ENCODE measurements around the gene RNF213. TPM values are rescaled to one million over a fixed set of nuclear protein-coding genes. Genes with fewer than 3 reads are reported as not detected.

RNF213 gene
- total RNA-seq, 1 experiment from 2014 or later: 44.5 TPM

DNA sequence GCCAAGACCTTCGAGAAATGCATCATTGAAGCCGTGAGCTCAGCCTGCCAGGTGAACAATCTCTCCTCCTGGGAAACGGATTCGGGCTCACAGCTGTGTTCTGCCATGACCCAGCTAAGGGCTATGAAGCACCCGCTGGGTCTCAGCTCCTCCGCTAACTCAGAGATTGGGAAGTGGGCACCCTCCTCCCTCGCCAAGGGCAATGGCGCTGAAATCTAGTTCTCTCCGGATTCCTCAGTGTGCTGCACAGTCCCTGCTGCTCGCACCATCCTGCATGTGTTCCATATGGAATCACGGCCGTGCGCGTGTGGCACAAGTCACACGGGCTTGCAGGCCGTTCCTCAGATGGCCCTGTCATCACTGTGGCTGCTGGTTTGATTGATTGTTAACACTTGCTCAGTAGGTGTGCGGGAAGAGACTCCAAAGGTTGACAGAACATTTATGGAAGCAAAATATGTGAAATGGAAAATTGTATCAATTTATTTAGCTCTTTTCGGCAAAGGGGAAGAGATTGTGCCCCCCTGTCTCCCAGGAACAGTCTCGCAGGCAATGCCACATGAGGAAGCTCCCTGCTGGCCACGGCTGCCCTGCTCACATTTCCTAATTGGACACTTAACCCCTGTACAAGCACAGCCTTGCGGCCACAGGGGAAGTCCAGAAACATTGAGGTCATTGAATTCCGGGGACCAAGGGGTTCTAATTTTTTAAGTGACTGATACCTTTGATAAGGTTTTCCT lies 58.8 kb downstream of the RNF213 start:
- Histone ChIP-seq H3K27me3 (ENCODE audit: insufficient read depth, low read length) (no peaks in the 10 kb centered on the region), H3K79me2 (ENCODE audit: insufficient read depth, low read length) (no peaks in the 10 kb centered on the region), H3K9me3 (ENCODE audit: control insufficient read depth in 1 of 2, insufficient read depth in 1 of 2, low read depth in 1 of 2, low read length in 2 of 2) (no peaks in the 10 kb centered on the region), H3K27ac (ENCODE audit: low read depth, low read length) (no peak overlapping the region), H3K36me3 (ENCODE audit: control insufficient read depth in 1 of 2, insufficient read depth in 2 of 2, low read length in 2 of 2) (peaks cover 0 to 4% of the 10 kb centered on the region in 2 experiments; a peak in 1 of 4 replicates), H2AFZ (ENCODE audit: low read depth, low read length, poor library complexity, severe bottlenecking) (no peak overlapping the region), H3K4me2 (ENCODE audit: low read length) (no peak overlapping the region), H3K4me1 (ENCODE audit: control insufficient read depth in 1 of 2, insufficient read depth in 2 of 2, low read length in 2 of 2) (no peaks in the 10 kb centered on the region), H3K9me2 (ENCODE audit: insufficient read depth) (no peaks in the 10 kb centered on the region), H3K4me3 (replicated peaks in 1 of 2; ENCODE audit: low read depth in 1 of 2, low read length in 2 of 2) (no peak overlapping the region), H3K9ac (ENCODE audit: low read length) (no peak overlapping the region), H4K20me1 (ENCODE audit: insufficient read depth) (no peaks in the 10 kb centered on the region)
- ChIA-PET RAD21 (ENCODE audit: low non-redundant PET in 1 of 2, low total read pairs in 2 of 2, uncharacterized antibody in 2 of 2, unreplicated experiment in 2 of 2) (no interaction called here), CTCF (no interaction called here), POLR2A (no interaction called here)
- DNase-seq (ENCODE audit: low read depth, low spot score) (no peak), ATAC-seq (no peak)
- intact Hi-C loops (cut with micrococcal nuclease): no loop called here
- TF ChIP-seq SP1 (IDR thresholded peaks at IDR 0.05; ENCODE audit: low read depth) (no peak), SIN3A (IDR thresholded peaks at IDR 0.05; ENCODE audit: low read depth) (no peak), CEBPB (IDR thresholded peaks at IDR 0.05; ENCODE audit: low read depth) (no peak), POLR2A (IDR thresholded peaks at IDR 0.05; ENCODE audit: borderline replicate concordance, extremely low read depth, insufficient read depth, insufficient read length) (no peak), ATF3 (IDR thresholded peaks at IDR 0.05) (no peak), TCF7L2 (IDR thresholded peaks at IDR 0.05; ENCODE audit: borderline replicate concordance, extremely low read depth, insufficient read depth, insufficient read length) (no peak)
- BruUV-seq (replicated peaks): no TSS peak

GRCh38 chr17:80319999-80320344 lies 59.3 kb downstream of the RNF213 start:
- no peak for ATAC-seq
- no peaks in the 10 kb centered on the region for H3K27me3 ChIP-seq (ENCODE audit: insufficient read depth, low read length)
- intact Hi-C loops (cut with micrococcal nuclease): no loop called here
- no peaks in the 10 kb centered on the region for H4K20me1 ChIP-seq (ENCODE audit: insufficient read depth)
- H3K9me2 ChIP-seq (ENCODE audit: insufficient read depth): no peaks in the 10 kb centered on the region
- POLR2A ChIA-PET: no interaction called here
- H3K79me2 ChIP-seq (ENCODE audit: insufficient read depth, low read length): no peaks in the 10 kb centered on the region
- H3K9ac ChIP-seq (ENCODE audit: low read length): no peak overlapping the region
- H3K4me1 ChIP-seq (ENCODE audit: control insufficient read depth in 1 of 2, insufficient read depth in 2 of 2, low read length in 2 of 2): no peaks in the 10 kb centered on the region
- TF ChIP-seq CEBPB (IDR thresholded peaks at IDR 0.05; ENCODE audit: low read depth) (no peak), EGR1 (IDR thresholded peaks at IDR 0.05; ENCODE audit: low read depth) (no peak), ZNF274 (IDR thresholded peaks at IDR 0.05; ENCODE audit: low read depth, low read length) (no peak), CBX3 (IDR thresholded peaks at IDR 0.05; ENCODE audit: low read depth) (no peak), FOSL1 (IDR thresholded peaks at IDR 0.05; ENCODE audit: low read depth) (no peak), SIN3A (IDR thresholded peaks at IDR 0.05; ENCODE audit: low read depth) (no peak), POLR2A (IDR thresholded peaks at IDR 0.05; ENCODE audit: borderline replicate concordance, extremely low read depth, insufficient read depth, insufficient read length) (no peak), ATF3 (IDR thresholded peaks at IDR 0.05) (no peak), SRF (IDR thresholded peaks at IDR 0.05; ENCODE audit: low read depth) (no peak), ZFX (IDR thresholded peaks at IDR 0.05) (no peak), YY1 (IDR thresholded peaks at IDR 0.05; ENCODE audit: extremely low read depth, insufficient replicate concordance, low read depth, low read length) (no peak), EZH2 (IDR thresholded peaks at IDR 0.05) (no peak), TCF7L2 (IDR thresholded peaks at IDR 0.05; ENCODE audit: borderline replicate concordance, extremely low read depth, insufficient read depth, insufficient read length) (no peak), POLR2AphosphoS5 (IDR thresholded peaks at IDR 0.05; ENCODE audit: low read depth, low read length) (no peak)
- TF ChIP-seq, protein P1, sequence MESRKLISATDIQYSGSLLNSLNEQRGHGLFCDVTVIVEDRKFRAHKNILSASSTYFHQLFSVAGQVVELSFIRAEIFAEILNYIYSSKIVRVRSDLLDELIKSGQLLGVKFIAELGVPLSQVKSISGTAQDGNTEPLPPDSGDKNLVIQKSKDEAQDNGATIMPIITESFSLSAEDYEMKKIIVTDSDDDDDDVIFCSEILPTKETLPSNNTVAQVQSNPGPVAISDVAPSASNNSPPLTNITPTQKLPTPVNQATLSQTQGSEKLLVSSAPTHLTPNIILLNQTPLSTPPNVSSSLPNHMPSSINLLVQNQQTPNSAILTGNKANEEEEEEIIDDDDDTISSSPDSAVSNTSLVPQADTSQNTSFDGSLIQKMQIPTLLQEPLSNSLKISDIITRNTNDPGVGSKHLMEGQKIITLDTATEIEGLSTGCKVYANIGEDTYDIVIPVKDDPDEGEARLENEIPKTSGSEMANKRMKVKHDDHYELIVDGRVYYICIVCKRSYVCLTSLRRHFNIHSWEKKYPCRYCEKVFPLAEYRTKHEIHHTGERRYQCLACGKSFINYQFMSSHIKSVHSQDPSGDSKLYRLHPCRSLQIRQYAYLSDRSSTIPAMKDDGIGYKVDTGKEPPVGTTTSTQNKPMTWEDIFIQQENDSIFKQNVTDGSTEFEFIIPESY (IDR thresholded peaks at IDR 0.05; ENCODE audit: extremely low read depth, insufficient replicate concordance, low read length): no peak
- TF ChIP-seq, protein P2, sequence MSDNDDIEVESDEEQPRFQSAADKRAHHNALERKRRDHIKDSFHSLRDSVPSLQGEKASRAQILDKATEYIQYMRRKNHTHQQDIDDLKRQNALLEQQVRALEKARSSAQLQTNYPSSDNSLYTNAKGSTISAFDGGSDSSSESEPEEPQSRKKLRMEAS (IDR thresholded peaks at IDR 0.05): no peak
- no peak overlapping the region for H3K4me3 ChIP-seq (replicated peaks in 1 of 2; ENCODE audit: low read depth in 1 of 2, low read length in 2 of 2)
- H3K9me3 ChIP-seq (ENCODE audit: control insufficient read depth in 1 of 2, insufficient read depth in 1 of 2, low read depth in 1 of 2, low read length in 2 of 2): no peaks in the 10 kb centered on the region
- RAD21 ChIA-PET (ENCODE audit: low non-redundant PET in 1 of 2, low total read pairs in 2 of 2, uncharacterized antibody in 2 of 2, unreplicated experiment in 2 of 2): no interaction called here
- H3K36me3 ChIP-seq (ENCODE audit: control insufficient read depth in 1 of 2, insufficient read depth in 2 of 2, low read length in 2 of 2): peaks cover 0 to 4% of the 10 kb centered on the region in 2 experiments; a peak in 1 of 4 replicates
- CTCF ChIA-PET: no interaction called here
- no TSS peak for BruUV-seq (replicated peaks)
- no peak for DNase-seq (ENCODE audit: low read depth, low spot score)
- no peak overlapping the region for H3K4me2 ChIP-seq (ENCODE audit: low read length)
- H3K27ac ChIP-seq (ENCODE audit: low read depth, low read length): no peak overlapping the region
- no peak overlapping the region for H2AFZ ChIP-seq (ENCODE audit: low read depth, low read length, poor library complexity, severe bottlenecking)
